ENCODE data around the gene RSPH1. TPM values are rescaled to one million over a fixed set of nuclear protein-coding genes. Genes with fewer than 3 reads are reported as not detected.
A peak's percentile ranks its signal among the peaks of the same experiment; 100 is the strongest.

RSPH1 gene
- total and polyA plus RNA-seq, 2 of the 8 experiments (the other 6 are each of a cell fraction or from before 2014, with no cell fraction given): 0.24 TPM; not detected in 1

DNA sequence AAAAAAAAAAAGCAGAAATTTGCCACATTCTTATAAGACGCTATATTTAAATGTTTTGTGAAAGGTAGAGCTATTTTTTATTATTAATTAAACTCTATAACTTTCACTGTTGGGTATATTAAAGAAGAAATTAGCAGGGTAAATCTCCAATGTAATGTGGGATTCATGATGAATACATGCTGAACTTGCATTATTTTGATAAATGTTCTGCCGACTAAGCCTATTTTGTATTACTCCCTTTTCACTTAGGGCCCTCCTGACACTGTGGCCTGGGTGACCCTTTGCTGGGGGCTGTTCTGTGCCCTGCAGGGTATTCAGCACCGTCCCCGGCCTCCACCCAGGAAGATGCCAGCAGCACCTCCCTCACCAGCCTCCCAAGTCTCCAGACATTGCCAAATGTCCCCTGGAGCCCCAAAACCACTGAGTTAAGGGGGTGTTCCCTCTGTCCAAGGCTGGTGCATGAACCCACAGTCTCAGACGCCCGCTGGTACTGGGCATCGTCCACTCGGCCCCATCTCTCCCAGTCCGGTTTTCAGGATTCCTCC lies 22.5 kb downstream of the RSPH1 start:
- ChIA-PET POLR2A (ENCODE audit: partially characterized antibody) (interaction anchor here (0.7 kb wide), 1 partner anchor 23 kb away, joined by 3 read pairs; the partner anchor contains the start of gene RSPH1), CTCF (ENCODE audit: partially characterized antibody) (interaction anchor here (0.5 to 2.8 kb wide), 8 partner anchors 8 to 869 kb away, joined by 3 to 7 read pairs (median 3); partner anchors contain the start of gene RSPH1)
- Histone ChIP-seq H3K14ac (ENCODE audit: insufficient read length) (no peak overlapping the region), H2AFZ (ENCODE audit: low read length) (no peak overlapping the region), H3K79me2 (ENCODE audit: control insufficient read depth in 1 of 2, insufficient read depth in 2 of 2, low read length in 2 of 2) (no peaks in the 10 kb centered on the region), H3K9me3 (ENCODE audit: insufficient read depth in 2 of 2, low read depth in 1 of 2, low read length in 1 of 2) (no peaks in the 10 kb centered on the region), H2BK20ac (ENCODE audit: low read length) (no peak overlapping the region), H2AK5ac (ENCODE audit: low read depth, low read length) (no peak overlapping the region; the same call in 1 of the 2 replicates), H3K27ac (ENCODE audit: low read depth, low read length) (no peak overlapping the region), H4K8ac (ENCODE audit: extremely low read depth, insufficient read depth, low read length) (no peak overlapping the region; the same call in 1 of the 2 replicates), H3K4ac (replicated peaks; ENCODE audit: insufficient read length, low read depth, low read length) (no peak overlapping the region), H3K56ac (replicated peaks; ENCODE audit: insufficient read length, low read depth, low read length) (no peak overlapping the region), H3K23ac (ENCODE audit: insufficient read length) (no peak overlapping the region), H3K4me2 (ENCODE audit: insufficient read depth in 1 of 2, low read depth in 2 of 2, low read length in 2 of 2) (peak overlapping the region in 1 of 2 experiments; percentile 32; a peak in 2 of 4 replicates), H3K4me3 (ENCODE audit: extremely low read depth in 1 of 4, insufficient read depth in 2 of 4, low read depth in 3 of 4, low read length in 4 of 4) (no peak overlapping the region), H3K36me3 (ENCODE audit: control insufficient read depth in 2 of 4, insufficient read depth in 4 of 4, low read length in 3 of 4) (no peaks in the 10 kb centered on the region), H3K9ac (replicated peaks in 1 of 4; ENCODE audit: extremely low read depth in 1 of 4, low read depth in 3 of 4, low read length in 3 of 4) (no peak overlapping the region), H2BK120ac (replicated peaks; ENCODE audit: low read depth, low read length) (no peak overlapping the region), H3K4me1 (replicated peaks in 1 of 4; ENCODE audit: control insufficient read depth in 3 of 4, insufficient read depth in 4 of 4, low read length in 3 of 4) (peaks cover 3 to 9% (median 5%) of the 10 kb centered on the region in 4 experiments; a peak in 5 of 7 replicates), H3K79me1 (ENCODE audit: low read depth, low read length) (no peaks in the 10 kb centered on the region), H4K20me1 (replicated peaks in 1 of 2; ENCODE audit: control insufficient read depth in 1 of 2, insufficient read depth in 2 of 2, low read length in 2 of 2) (no peaks in the 10 kb centered on the region), H3K27me3 (replicated peaks in 1 of 4; ENCODE audit: control insufficient read depth in 3 of 4, extremely low read depth in 1 of 4, insufficient read depth in 3 of 4, low read length in 3 of 4) (no peaks in the 10 kb centered on the region), H3K23me2 (ENCODE audit: low read depth, low read length) (no peaks in the 10 kb centered on the region), H3K18ac (ENCODE audit: extremely low read depth, low read length) (no peak overlapping the region), H4K91ac (replicated peaks; ENCODE audit: insufficient read length, low read length) (peak overlapping the region; percentile 60), H2BK12ac (ENCODE audit: low read depth, low read length) (no peak overlapping the region), H2BK15ac (ENCODE audit: low read length) (no peak overlapping the region), H2BK5ac (ENCODE audit: low read depth, low read length) (peak overlapping the region; percentile 44; the same call in 1 of the 2 replicates), H4K5ac (ENCODE audit: insufficient read length, low read depth, low read length) (no peak overlapping the region)
- WGBS, 2 experiments (ENCODE audit: extremely low coverage in 1 of 2, insufficient coverage in 1 of 2, insufficient read length in 1 of 2, insufficient replicate concordance in 2 of 2, low coverage in 1 of 2, low lambda C conversion rate in 2 of 2, missing lambda C conversion rate in 1 of 2): 94% methylated on average over 9 of the region's 9 CpGs; no CpG with 5 or more reads in 1 of the 2 experiments
- DNase-seq (ENCODE audit: low read depth in 1 of 2, low spot score in 2 of 2) (no peak), FAIRE-seq (no peak)
- no peak for TF ChIP-seq CBX8 (IDR thresholded peaks at IDR 0.05; ENCODE audit: borderline replicate concordance, low read depth, low read length)
- no peak for TF ChIP-seq CEBPB (IDR thresholded peaks at IDR 0.05; ENCODE audit: low read depth, low read length)
- TF ChIP-seq, protein P1, sequence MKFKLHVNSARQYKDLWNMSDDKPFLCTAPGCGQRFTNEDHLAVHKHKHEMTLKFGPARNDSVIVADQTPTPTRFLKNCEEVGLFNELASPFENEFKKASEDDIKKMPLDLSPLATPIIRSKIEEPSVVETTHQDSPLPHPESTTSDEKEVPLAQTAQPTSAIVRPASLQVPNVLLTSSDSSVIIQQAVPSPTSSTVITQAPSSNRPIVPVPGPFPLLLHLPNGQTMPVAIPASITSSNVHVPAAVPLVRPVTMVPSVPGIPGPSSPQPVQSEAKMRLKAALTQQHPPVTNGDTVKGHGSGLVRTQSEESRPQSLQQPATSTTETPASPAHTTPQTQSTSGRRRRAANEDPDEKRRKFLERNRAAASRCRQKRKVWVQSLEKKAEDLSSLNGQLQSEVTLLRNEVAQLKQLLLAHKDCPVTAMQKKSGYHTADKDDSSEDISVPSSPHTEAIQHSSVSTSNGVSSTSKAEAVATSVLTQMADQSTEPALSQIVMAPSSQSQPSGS (IDR thresholded peaks at IDR 0.05; ENCODE audit: low read length): no peak
- no peak for TF ChIP-seq POU5F1 (IDR thresholded peaks at IDR 0.05; ENCODE audit: low read depth, low read length)
- no peak for TF ChIP-seq CTBP2 (IDR thresholded peaks at IDR 0.05; ENCODE audit: borderline replicate concordance, insufficient read depth, insufficient read length, low read length)
- no peak for TF ChIP-seq BRCA1 (IDR thresholded peaks at IDR 0.05; ENCODE audit: low read depth, low read length)

Data from H1 (cell line).